ENCODE results near the gene DCLRE1B. TPM values are rescaled to one million over a fixed set of nuclear protein-coding genes. Genes with fewer than 3 reads are reported as not detected.

DCLRE1B gene
- total and polyA plus RNA-seq, 9 of the 15 experiments (the other 6 are each of a cell fraction or from before 2014, with no cell fraction given): 10.6 to 28.8 (median 17.2) TPM

DNA sequence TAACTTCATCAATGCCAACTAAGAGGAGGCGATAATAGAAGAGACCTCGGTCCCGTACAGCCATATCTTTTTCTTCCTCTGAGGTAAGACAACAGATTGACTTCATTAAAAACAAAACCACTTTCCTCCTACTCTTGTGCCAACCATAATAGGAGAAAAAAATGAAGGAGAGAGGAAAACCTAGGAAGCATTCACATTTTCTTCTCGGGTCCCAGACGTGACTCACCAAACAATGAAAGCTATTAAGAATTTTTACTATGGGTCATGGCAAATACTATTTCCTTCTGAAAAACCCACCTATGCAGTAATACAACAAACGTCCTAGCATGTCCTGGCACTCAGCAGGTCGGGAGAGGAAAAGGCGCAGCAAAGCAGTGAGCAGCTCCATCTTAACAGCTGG lies 9.2 kb upstream of the DCLRE1B start:
- H4K20me1 ChIP-seq (replicated peaks; ENCODE audit: control insufficient read depth, insufficient read depth, low read length): no peaks in the 10 kb centered on the region
- H3K27me3 ChIP-seq (ENCODE audit: control insufficient read depth in 2 of 2, insufficient read depth in 2 of 2, low read length in 2 of 2): no peaks in the 10 kb centered on the region
- WGBS (ENCODE audit: insufficient coverage, low coverage, missing lambda C conversion rate): 76% methylated on average over 8 of the region's 8 CpGs
- intact Hi-C loops (cut with micrococcal nuclease): no loop called here
- no peaks in the 10 kb centered on the region for H3K4me1 ChIP-seq (replicated peaks in 1 of 2; ENCODE audit: control insufficient read depth in 2 of 2, insufficient read depth in 2 of 2, low read length in 2 of 2)
- no TSS peak for BruUV-seq (replicated peaks)
- no peaks in the 10 kb centered on the region for H3K79me2 ChIP-seq (ENCODE audit: control insufficient read depth, insufficient read depth, low read length)
- in situ Hi-C loops (cut with MboI): no loop called here
- no peak overlapping the region for H3K9ac ChIP-seq (ENCODE audit: insufficient read depth in 1 of 2, low read depth in 2 of 2, low read length in 2 of 2)
- ChIA-PET CTCF (ENCODE audit: low intra/inter-chr PET ratio) (no interaction called here), POLR2A (interaction anchor here (1.0 to 2.5 kb wide), 3 partner anchors 9 to 14 kb away, joined by 4 to 8 read pairs (median 6); partner anchors contain the start of genes AP4B1 and DCLRE1B)
- FAIRE-seq: no peak
- H3K4me2 ChIP-seq (ENCODE audit: insufficient read depth, low read length): no peak overlapping the region
- no peak for ATAC-seq
- TF ChIP-seq CREBBP (IDR thresholded peaks at IDR 0.05; ENCODE audit: low read depth, low read length): no peak
- no peak for TF ChIP-seq FOXJ2 (tag; IDR thresholded peaks at IDR 0.05)
- no peak for TF ChIP-seq ZNF212 (CRISPR knock-in tag; IDR thresholded peaks at IDR 0.05)
- TF ChIP-seq ZKSCAN1 (IDR thresholded peaks at IDR 0.05; ENCODE audit: low read depth, low read length): no peak
- no peak for TF ChIP-seq RNF2 (IDR thresholded peaks at IDR 0.05)
- no peak for TF ChIP-seq MBD2 (IDR thresholded peaks at IDR 0.05; ENCODE audit: borderline replicate concordance, low read depth)
- TF ChIP-seq SOX6 (IDR thresholded peaks at IDR 0.05): no peak
- no peak for TF ChIP-seq HBP1 (CRISPR knock-in tag; IDR thresholded peaks at IDR 0.05)
- no peak for TF ChIP-seq RBM22 (IDR thresholded peaks at IDR 0.05; ENCODE audit: low read depth, low read length, poor library complexity, severe bottlenecking)
- TF ChIP-seq, protein P1, sequence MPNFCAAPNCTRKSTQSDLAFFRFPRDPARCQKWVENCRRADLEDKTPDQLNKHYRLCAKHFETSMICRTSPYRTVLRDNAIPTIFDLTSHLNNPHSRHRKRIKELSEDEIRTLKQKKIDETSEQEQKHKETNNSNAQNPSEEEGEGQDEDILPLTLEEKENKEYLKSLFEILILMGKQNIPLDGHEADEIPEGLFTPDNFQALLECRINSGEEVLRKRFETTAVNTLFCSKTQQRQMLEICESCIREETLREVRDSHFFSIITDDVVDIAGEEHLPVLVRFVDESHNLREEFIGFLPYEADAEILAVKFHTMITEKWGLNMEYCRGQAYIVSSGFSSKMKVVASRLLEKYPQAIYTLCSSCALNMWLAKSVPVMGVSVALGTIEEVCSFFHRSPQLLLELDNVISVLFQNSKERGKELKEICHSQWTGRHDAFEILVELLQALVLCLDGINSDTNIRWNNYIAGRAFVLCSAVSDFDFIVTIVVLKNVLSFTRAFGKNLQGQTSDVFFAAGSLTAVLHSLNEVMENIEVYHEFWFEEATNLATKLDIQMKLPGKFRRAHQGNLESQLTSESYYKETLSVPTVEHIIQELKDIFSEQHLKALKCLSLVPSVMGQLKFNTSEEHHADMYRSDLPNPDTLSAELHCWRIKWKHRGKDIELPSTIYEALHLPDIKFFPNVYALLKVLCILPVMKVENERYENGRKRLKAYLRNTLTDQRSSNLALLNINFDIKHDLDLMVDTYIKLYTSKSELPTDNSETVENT (CRISPR knock-in tag; IDR thresholded peaks at IDR 0.05): no peak
- no peak overlapping the region for H3K27ac ChIP-seq (ENCODE audit: extremely low read depth, low read depth, low read length)
- H3K36me3 ChIP-seq (ENCODE audit: control insufficient read depth, insufficient read depth, low read length): peaks cover 57% of the 10 kb centered on the region
- no peak for DNase-seq (ENCODE audit: extremely low read depth in 1 of 4, low spot score in 3 of 4)
- H3K9me3 ChIP-seq (replicated peaks; ENCODE audit: control insufficient read depth, insufficient read depth, low read depth, low read length): no peaks in the 10 kb centered on the region
- H3K9me1 ChIP-seq (ENCODE audit: control insufficient read depth, insufficient read depth, low read length): no peaks in the 10 kb centered on the region
- H3K4me3 ChIP-seq: no peak overlapping the region
- H2AFZ ChIP-seq (ENCODE audit: low read depth, low read length): no peak overlapping the region

Measured in K562 (cell line).